Endothelial cell of umbilical vein (primary cell): Measurements from ENCODE around the gene ZHX3. TPM values are rescaled to one million over a fixed set of nuclear protein-coding genes. Genes with fewer than 3 reads are reported as not detected.

Source experiments
- BruUV-seq: library from RNA; stranded (reverse); fragments of 400-500 nt; replicated peaks from 2 replicates; lab custom pipeline; 2021; lab: Mats Ljungman, UMichigan
- CTCF ChIA-PET: fragments of 300-600, 350-600 bp; sonication (Branson Sonifier 250); formaldehyde crosslinking; loops from one replicate; lab custom pipeline; 2021; ENCODE audit warnings: antibody characterized with exemption, inconsistent platforms; lab: Charles Lee
- POLR2A ChIA-PET: fragments of 300-600, 350-600 bp; sonication (Branson Sonifier 250); formaldehyde crosslinking; loops from one replicate; lab custom pipeline; 2021; ENCODE audit warnings: antibody characterized with exemption, inconsistent platforms; lab: Charles Lee
- DNase-seq: peaks from one replicate; pipeline ENCODE4 v3.0.0-alpha.2; 2011; ENCODE audit warnings: low read depth, low spot score
- FAIRE-seq: peaks from 2 replicates; lab custom pipeline; 2011; peaks lifted over from hg19 to GRCh38; lab: Jason Lieb, UNC
- H2AFZ ChIP-seq: 2 replicates; pipeline ENCODE4 v1.6.0; 2012; ENCODE audit warnings: low read depth, low read length, control low read depth, inconsistent platforms
- H3K27ac ChIP-seq: 2 replicates; pipeline ENCODE4 v1.5.1; 2011; ENCODE audit warnings: low read depth, mild to moderate bottlenecking, control low read depth, low read length, moderate library complexity; ENCODE audit not compliant: insufficient read depth
- H3K27me3 ChIP-seq, 2 experiments: 2 replicates each; pipeline versions ENCODE4 v1.6.0 to v1.6.1; 2011; ENCODE audit warnings: low read length in 2 of 2, mixed read lengths in 1 of 2; ENCODE audit not compliant: control insufficient read depth in 2 of 2, insufficient read depth in 2 of 2
- H3K36me3 ChIP-seq, 2 experiments: 2 replicates in 1 of 2; 3 replicates in 1 of 2; pipeline ENCODE4 v1.5.1; 2011; ENCODE audit warnings: low read length in 2 of 2, mild to moderate bottlenecking in 1 of 2, moderate library complexity in 1 of 2; ENCODE audit not compliant: control insufficient read depth in 2 of 2, insufficient read depth in 2 of 2; ENCODE audit errors: extremely low read depth in 1 of 2
- H3K4me1 ChIP-seq: 3 replicates; pipeline ENCODE4 v1.5.1; 2011; ENCODE audit warnings: mild to moderate bottlenecking, low read length; ENCODE audit not compliant: control insufficient read depth, insufficient read depth; ENCODE audit errors: extremely low read depth
- H3K4me2 ChIP-seq: 2 replicates; pipeline ENCODE4 v1.6.1; 2011; ENCODE audit warnings: low read length, control low read depth, mixed read lengths; ENCODE audit not compliant: insufficient read depth
- H3K4me3 ChIP-seq, 3 experiments: fragments of 200-600 bp in 1 of 3; sonication (generic), shearing (Covaris generic) in 1 of 3; replicated peaks in 1 of 3; 2 replicates each; pipeline ENCODE4 v1.5.1; 2011 to 2016; ENCODE audit warnings: control low read depth in 3 of 3, low read length in 3 of 3, mild to moderate bottlenecking in 2 of 3, inconsistent platforms in 1 of 3, low read depth in 1 of 3, moderate library complexity in 1 of 3; ENCODE audit not compliant: insufficient read depth in 1 of 3
- H3K79me2 ChIP-seq: 2 replicates; pipeline ENCODE4 v1.6.0; 2012; ENCODE audit warnings: low read length, inconsistent platforms; ENCODE audit not compliant: control insufficient read depth, insufficient read depth
- H3K9ac ChIP-seq: replicated peaks from 2 replicates; pipeline ENCODE3; 2011; ENCODE audit warnings: low read length, control low read depth; ENCODE audit not compliant: insufficient read depth; ENCODE audit errors: extremely low read depth
- H3K9me1 ChIP-seq: replicated peaks from 3 replicates; pipeline ENCODE4 v1.6.0; 2011; ENCODE audit warnings: mild to moderate bottlenecking, low read length; ENCODE audit not compliant: control insufficient read depth, insufficient read depth; ENCODE audit errors: extremely low read depth
- H3K9me3 ChIP-seq: replicated peaks from 2 replicates; pipeline ENCODE4 v1.5.1; 2012; ENCODE audit warnings: low read length, inconsistent platforms; ENCODE audit not compliant: control insufficient read depth, insufficient read depth
- H4K20me1 ChIP-seq: replicated peaks from 2 replicates; pipeline ENCODE3; 2011; ENCODE audit warnings: mild to moderate bottlenecking, low read length; ENCODE audit not compliant: control insufficient read depth, insufficient read depth; ENCODE audit errors: extremely low read depth
- CTCF ChIP-seq, 2 donors: IDR thresholded peaks; 1 replicate in 1 of 2; 2 replicates in 1 of 2; pipeline ENCODE4 v1.5.1; 2011; ENCODE audit warnings: low read length in 2 of 2, mild to moderate bottlenecking in 2 of 2, moderate library complexity in 2 of 2, control low read depth in 1 of 2, inconsistent platforms in 1 of 2, low read depth in 1 of 2; ENCODE audit not compliant: insufficient read depth in 1 of 2; ENCODE audit errors: extremely low read depth in 1 of 2
- EZH2 ChIP-seq: IDR thresholded peaks from 2 replicates; pipeline ENCODE4 v1.6.1; 2012; ENCODE audit warnings: borderline replicate concordance, low read depth, mild to moderate bottlenecking, moderate library complexity, low read length, inconsistent platforms; ENCODE audit not compliant: severe bottlenecking
- FOS ChIP-seq: IDR thresholded peaks from 2 replicates; pipeline ENCODE4 v1.6.1; 2011; ENCODE audit warnings: mild to moderate bottlenecking, low read length, moderate library complexity, borderline replicate concordance; ENCODE audit not compliant: insufficient read depth
- GATA2 ChIP-seq: IDR thresholded peaks from 2 replicates; pipeline ENCODE4 v1.7.0; 2011; ENCODE audit warnings: low read depth, mild to moderate bottlenecking, moderate library complexity, mixed read lengths, low read length; ENCODE audit not compliant: insufficient read length, insufficient read depth
- JUN ChIP-seq: IDR thresholded peaks from 2 replicates; pipeline ENCODE4 v1.6.1; 2011; ENCODE audit warnings: borderline replicate concordance, low read depth; ENCODE audit not compliant: insufficient read length, insufficient read depth
- MAX ChIP-seq: IDR thresholded peaks from 2 replicates; pipeline ENCODE4 v1.6.1; 2011; ENCODE audit not compliant: insufficient read depth, insufficient read length
- MYC ChIP-seq: IDR thresholded peaks from one replicate; pipeline ENCODE4 v1.6.1; 2011; ENCODE audit warnings: mild to moderate bottlenecking, low read depth, low read length
- POLR2A ChIP-seq: IDR thresholded peaks from 2 replicates; pipeline ENCODE4 v1.6.1; 2012; ENCODE audit warnings: low read depth, mild to moderate bottlenecking, control low read depth, low read length
- POLR2AphosphoS5 ChIP-seq: IDR thresholded peaks from 2 replicates; pipeline ENCODE4 v1.6.1; 2012; ENCODE audit warnings: low read depth, mild to moderate bottlenecking, control low read depth, low read length, moderate library complexity; ENCODE audit not compliant: insufficient read depth
- dilution Hi-C: fragments of 300-500 bp; cut with MboI; formaldehyde crosslinking; loops from one replicate; pipeline ENCODE4 v1.15.0; 2019; ENCODE audit warnings: low sequenced_read_pairs; ENCODE audit not compliant: extremely low pct_ligation_motif_present
- intact Hi-C: fragments of 100-400 bp; cut with micrococcal nuclease; formaldehyde crosslinking; loops from one replicate; pipeline ENCODE4 v1.10.0; 2022
- polyA plus RNA-seq, 4 experiments: library from polyadenylated mRNA; depleted of rRNA in 3 of 4; stranded (reverse) in 3 of 4; unstranded in 1 of 4; fragments of >200 nt; gene quantifications; 2 replicates each; pipeline versions ENCODE4 v1.2.1 to v1.2.3, GENCODE V29; 2011 to 2012; ENCODE audit warnings: missing spikeins in 1 of 4
- total RNA-seq: library from RNA; stranded (reverse); gene quantifications from 2 replicates; pipeline ENCODE4 v1.2.3, GENCODE V29; 2021

Gene ZHX3
- total and polyA plus RNA-seq, 2 donors (not counting 3 experiments of a cell fraction or from before 2014, with no cell fraction given), result 7.4 to 17.8 TPM

GRCh38 chr20:41355598-41356203, 38.2 kb upstream of the ZHX3 start:
- DNase-seq (no peak), FAIRE-seq (no peak)
- TF ChIP-seq POLR2A, result no peak
- TF ChIP-seq MAX, result no peak
- TF ChIP-seq MYC, result no peak
- no peak for TF ChIP-seq GATA2
- no peak for TF ChIP-seq CTCF (IDR thresholded peaks at IDR 0.05; ENCODE audit: extremely low read depth in 1 of 2, insufficient read depth in 1 of 2, low read depth in 1 of 2, low read length in 2 of 2)
- TF ChIP-seq JUN, result no peak
- TF ChIP-seq POLR2AphosphoS5, result no peak
- no peak for TF ChIP-seq FOS
- no peak for TF ChIP-seq EZH2
- intact Hi-C loops, result no loop called here
- Histone ChIP-seq H3K4me3 (no peak overlapping the region), H3K9me3 (no peaks in the 10 kb centered on the region), H3K27ac (no peak overlapping the region), H3K9me1 (no peaks in the 10 kb centered on the region), H3K27me3 (no peaks in the 10 kb centered on the region), H2AFZ (no peak overlapping the region), H3K4me1 (no peaks in the 10 kb centered on the region), H3K36me3 (no peaks in the 10 kb centered on the region), H3K9ac (no peak overlapping the region), H3K79me2 (no peaks in the 10 kb centered on the region), H3K4me2 (no peak overlapping the region), H4K20me1 (no peaks in the 10 kb centered on the region)
- ChIA-PET POLR2A (no interaction called here), CTCF (no interaction called here)
- no TSS peak for BruUV-seq
- dilution Hi-C loops, result no loop called here
